HCT116 (cell line): ENCODE data around the gene ENO2. TPM values are rescaled to one million over a fixed set of nuclear protein-coding genes. Genes with fewer than 3 reads are reported as not detected.

Experiments
- ATAC-seq: fragments of 200-7000 bp; cut with Tn5 transposase; 2 replicates; pipeline ENCODE4 v1.9.1; 2020; ENCODE audit warnings: mild to moderate bottlenecking, moderate library complexity
- BruUV-seq: library from RNA; stranded (reverse); fragments of 400-500 nt; replicated peaks from 2 replicates; lab custom pipeline; 2021; lab: Mats Ljungman, UMichigan
- CTCF ChIA-PET: fragments of 300-600 bp; sonication (Branson Sonifier 250); formaldehyde crosslinking; loops from one replicate; lab custom pipeline; 2021; ENCODE audit warnings: antibody characterized with exemption; lab: Charles Lee
- POLR2A ChIA-PET: fragments of 300-600, 350-600 bp; sonication (Branson Sonifier 250); formaldehyde crosslinking; loops from one replicate; lab custom pipeline; 2021; ENCODE audit warnings: antibody characterized with exemption; lab: Charles Lee
- RAD21 ChIA-PET, 2 experiments: fragments of 300-600 bp; sonication (Branson Sonifier 250); formaldehyde crosslinking; loops; one replicate each; lab custom pipeline; 2023; ENCODE audit warnings: low total read pairs in 2 of 2; ENCODE audit not compliant: uncharacterized antibody in 2 of 2, unreplicated experiment in 2 of 2, low non-redundant PET in 1 of 2; lab: Charles Lee
- DNase-seq: peaks from one replicate; pipeline ENCODE4 v3.0.0-alpha.2; 2010; ENCODE audit warnings: low read depth, low spot score
- H2AFZ ChIP-seq: fragments of 200-600 bp; shearing (Covaris generic), sonication (generic); 2 replicates; pipeline ENCODE4 v1.6.1; 2017; ENCODE audit warnings: low read depth, mixed run types, mixed read lengths, antibody characterized with exemption, low read length; ENCODE audit not compliant: poor library complexity, severe bottlenecking
- H3K27ac ChIP-seq: 2 replicates; pipeline ENCODE4 v1.5.1; 2012; ENCODE audit warnings: low read depth, low read length
- H3K27me3 ChIP-seq: fragments of 200-600 bp; sonication (generic); 2 replicates; pipeline ENCODE4 v1.6.1; 2016; ENCODE audit warnings: mixed run types, low read length, mixed read lengths; ENCODE audit not compliant: insufficient read depth
- H3K36me3 ChIP-seq, 2 experiments: fragments of 200-500 bp in 1 of 2; fragments of 200-600 bp in 1 of 2; sonication (Bioruptor generic) in 1 of 2; sonication (generic) in 1 of 2; 2 replicates each; pipeline versions ENCODE4 v1.5.1 to v1.6.1; 2014 to 2016; ENCODE audit warnings: low read length in 2 of 2, inconsistent platforms in 1 of 2, mixed read lengths in 1 of 2, mixed run types in 1 of 2; ENCODE audit not compliant: insufficient read depth in 2 of 2, control insufficient read depth in 1 of 2
- H3K4me1 ChIP-seq, 2 experiments: fragments of 200-600 bp in 1 of 2; sonication (generic) in 1 of 2; 2 replicates each; pipeline versions ENCODE4 v1.5.1 to v1.6.1; 2012 to 2017; ENCODE audit warnings: low read length in 2 of 2, inconsistent platforms in 1 of 2, mild to moderate bottlenecking in 1 of 2, mixed read lengths in 1 of 2, mixed run types in 1 of 2, moderate library complexity in 1 of 2; ENCODE audit not compliant: insufficient read depth in 2 of 2, control insufficient read depth in 1 of 2
- H3K4me2 ChIP-seq: fragments of 200-600 bp; sonication (generic); 2 replicates; pipeline ENCODE4 v1.6.1; 2017; ENCODE audit warnings: mixed run types, low read length, mixed read lengths
- H3K4me3 ChIP-seq, 2 experiments: fragments of 200-600 bp in 1 of 2; sonication (generic) in 1 of 2; replicated peaks in 1 of 2; 2 replicates each; pipeline ENCODE4 v1.5.1; 2011 to 2016; ENCODE audit warnings: low read length in 2 of 2, control low read depth in 1 of 2, low read depth in 1 of 2, mild to moderate bottlenecking in 1 of 2, mixed read lengths in 1 of 2, mixed run types in 1 of 2
- H3K79me2 ChIP-seq: fragments of 200-600 bp; sonication (generic); 2 replicates; pipeline ENCODE4 v1.6.1; 2017; ENCODE audit warnings: mild to moderate bottlenecking, mixed run types, low read length, moderate library complexity, mixed read lengths; ENCODE audit not compliant: insufficient read depth
- H3K9ac ChIP-seq: fragments of 200-600 bp; sonication (generic); 2 replicates; pipeline ENCODE4 v1.6.1; 2016; ENCODE audit warnings: low read length, mixed read lengths
- H3K9me2 ChIP-seq: fragments of 200-600 bp; sonication (generic), shearing (Covaris generic); 2 replicates; pipeline ENCODE4 v1.6.1; 2017; ENCODE audit warnings: mixed run types, mild to moderate bottlenecking, moderate library complexity; ENCODE audit not compliant: insufficient read depth
- H3K9me3 ChIP-seq, 2 experiments: fragments of 200-500 bp in 1 of 2; fragments of 200-600 bp in 1 of 2; sonication (Bioruptor generic) in 1 of 2; sonication (generic) in 1 of 2; 2 replicates each; pipeline ENCODE4 v1.6.1; 2014 to 2017; ENCODE audit warnings: low read length in 2 of 2, mixed read lengths in 2 of 2, inconsistent platforms in 1 of 2, low read depth in 1 of 2, mild to moderate bottlenecking in 1 of 2, mixed run types in 1 of 2, moderate library complexity in 1 of 2; ENCODE audit not compliant: control insufficient read depth in 1 of 2, insufficient read depth in 1 of 2
- H4K20me1 ChIP-seq: fragments of 200-600 bp; sonication (generic), shearing (Covaris generic); 2 replicates; pipeline ENCODE4 v1.6.1; 2017; ENCODE audit warnings: mixed run types, mild to moderate bottlenecking, moderate library complexity; ENCODE audit not compliant: insufficient read depth
- EZH2 ChIP-seq: fragments of 200-600 bp; sonication (generic); IDR thresholded peaks from 2 replicates; pipeline ENCODE4 v1.6.1; 2017; ENCODE audit warnings: antibody characterized with exemption, mixed run types
- FOSL1 ChIP-seq: IDR thresholded peaks from 2 replicates; pipeline ENCODE4 v1.6.1; 2012; ENCODE audit warnings: low read depth
- JUND ChIP-seq: IDR thresholded peaks from 2 replicates; pipeline ENCODE4 v1.6.1; 2012
- MAX ChIP-seq: IDR thresholded peaks from 2 replicates; pipeline ENCODE4 v1.6.1; 2012
- POLR2A ChIP-seq: IDR thresholded peaks from 2 replicates; pipeline ENCODE4 v1.7.0; 2011; ENCODE audit warnings: borderline replicate concordance; ENCODE audit not compliant: insufficient read depth, insufficient read length; ENCODE audit errors: extremely low read depth
- RAD21 ChIP-seq: IDR thresholded peaks from 2 replicates; pipeline ENCODE4 v1.6.1; 2012; ENCODE audit warnings: low read depth, mild to moderate bottlenecking
- REST ChIP-seq: IDR thresholded peaks from 2 replicates; pipeline ENCODE4 v1.6.1; 2012; ENCODE audit warnings: low read depth
- SRF ChIP-seq: IDR thresholded peaks from 2 replicates; pipeline ENCODE4 v1.6.1; 2012; ENCODE audit warnings: low read depth
- TCF7L2 ChIP-seq: IDR thresholded peaks from 2 replicates; pipeline ENCODE4 v1.7.0; 2011; ENCODE audit warnings: borderline replicate concordance, inconsistent platforms; ENCODE audit not compliant: insufficient read depth, insufficient read length; ENCODE audit errors: extremely low read depth
- YY1 ChIP-seq: IDR thresholded peaks from 2 replicates; pipeline ENCODE4 v1.6.1; 2011; ENCODE audit warnings: low read length, low read depth, moderate library complexity, mild to moderate bottlenecking; ENCODE audit not compliant: insufficient replicate concordance; ENCODE audit errors: extremely low read depth
- ZBTB33 ChIP-seq: IDR thresholded peaks from 2 replicates; pipeline ENCODE4 v1.6.1; 2011; ENCODE audit warnings: mild to moderate bottlenecking, low read length, moderate library complexity; ENCODE audit not compliant: insufficient replicate concordance; ENCODE audit errors: extremely low read depth
- ZFX ChIP-seq: fragments of 450-650 bp; IDR thresholded peaks from 2 replicates; pipeline ENCODE4 v1.6.1; 2017
- intact Hi-C: fragments of 100-400 bp; cut with micrococcal nuclease; formaldehyde crosslinking; loops from 2 replicates; pipeline ENCODE4 v1.10.0; 2022
- total RNA-seq: library from RNA; stranded (reverse); gene quantifications from one replicate; pipeline ENCODE4 v1.2.1, GENCODE V29; 2021; ENCODE audit not compliant: unreplicated experiment

The ENO2 gene
- total RNA-seq, 1 experiment from 2014 or later: 117 TPM

GRCh38 chr12:6883683-6884082, 30.7 kb upstream of the ENO2 start:
- H3K4me3 ChIP-seq: no peak overlapping the region
- H2AFZ ChIP-seq: no peak overlapping the region
- no TSS peak for BruUV-seq
- ATAC-seq: no peak
- no peak overlapping the region for H3K27ac ChIP-seq
- no peaks in the 10 kb centered on the region for H3K27me3 ChIP-seq
- TF ChIP-seq ZFX: peak; percentile 9; the same call in 1 of the 2 replicates
- TF ChIP-seq ZBTB33: no peak
- H3K9me3 ChIP-seq: no peaks in the 10 kb centered on the region
- H3K4me1 ChIP-seq: peaks cover 12 to 22% of the 10 kb centered on the region in 2 experiments
- CTCF ChIA-PET: interaction anchor here (2.5 to 4.2 kb wide), 2 partner anchors 7 to 12 kb away, joined by 7 to 24 read pairs; no protein-coding TSS in a partner anchor
- no peaks in the 10 kb centered on the region for H3K9me2 ChIP-seq
- POLR2A ChIA-PET: no interaction called here
- no peak overlapping the region for H3K9ac ChIP-seq
- no peak for DNase-seq
- no peak overlapping the region for H3K4me2 ChIP-seq
- RAD21 ChIA-PET: no interaction called here
- peaks cover 0 to 4% of the 10 kb centered on the region in 2 experiments; a peak in 1 of 4 replicates for H3K36me3 ChIP-seq
- no peaks in the 10 kb centered on the region for H3K79me2 ChIP-seq
- no peaks in the 10 kb centered on the region for H4K20me1 ChIP-seq
- intact Hi-C loops: no loop called here

GRCh38 chr12:6884539-6884938, 29.8 kb upstream of the ENO2 start:
- BruUV-seq: no TSS peak
- Histone ChIP-seq H3K36me3 (peaks cover 0 to 4% of the 10 kb centered on the region in 2 experiments; a peak in 2 of 4 replicates), H3K79me2 (no peaks in the 10 kb centered on the region), H2AFZ (no peak overlapping the region), H3K9ac (no peak overlapping the region), H3K9me3 (no peaks in the 10 kb centered on the region), H3K27ac (no peak overlapping the region), H3K9me2 (no peaks in the 10 kb centered on the region), H4K20me1 (no peaks in the 10 kb centered on the region), H3K27me3 (no peaks in the 10 kb centered on the region), H3K4me1 (peaks cover 12 to 19% of the 10 kb centered on the region in 2 experiments), H3K4me3 (no peak overlapping the region), H3K4me2 (no peak overlapping the region)
- CTCF ChIA-PET: interaction anchor here (2.5 kb wide), 1 partner anchor 12 kb away, joined by 7 read pairs; no protein-coding TSS in a partner anchor
- POLR2A ChIA-PET: no interaction called here
- intact Hi-C loops: no loop called here
- ATAC-seq (no peak), DNase-seq (no peak)
- RAD21 ChIA-PET: no interaction called here
- no peak for TF ChIP-seq FOSL1
- TF ChIP-seq RAD21: no peak
- TF ChIP-seq YY1: no peak
- TF ChIP-seq SRF: no peak
- no peak for TF ChIP-seq JUND
- TF ChIP-seq ZBTB33: no peak
- TF ChIP-seq REST: no peak
- no peak for TF ChIP-seq ZFX
- TF ChIP-seq TCF7L2: no peak
- no peak for TF ChIP-seq MAX
- TF ChIP-seq EZH2: no peak
- no peak for TF ChIP-seq POLR2A
